GM19025 (cell line): Measurements from ENCODE around the gene HYAL3.
"Not testable (repeated sequence)": the region's sequence is repeated elsewhere in the genome, so short reads cannot be mapped to it uniquely, and the experiment has no call there.

Experiments used
- ATAC-seq: cut with Tn5 transposase; IDR thresholded peaks from one replicate; pipeline ENCODE4 v1.9.1; 2021; ENCODE audit warnings: mild to moderate bottlenecking, low read depth, moderate library complexity; ENCODE audit not compliant: unreplicated experiment

HYAL3 gene

DNA sequence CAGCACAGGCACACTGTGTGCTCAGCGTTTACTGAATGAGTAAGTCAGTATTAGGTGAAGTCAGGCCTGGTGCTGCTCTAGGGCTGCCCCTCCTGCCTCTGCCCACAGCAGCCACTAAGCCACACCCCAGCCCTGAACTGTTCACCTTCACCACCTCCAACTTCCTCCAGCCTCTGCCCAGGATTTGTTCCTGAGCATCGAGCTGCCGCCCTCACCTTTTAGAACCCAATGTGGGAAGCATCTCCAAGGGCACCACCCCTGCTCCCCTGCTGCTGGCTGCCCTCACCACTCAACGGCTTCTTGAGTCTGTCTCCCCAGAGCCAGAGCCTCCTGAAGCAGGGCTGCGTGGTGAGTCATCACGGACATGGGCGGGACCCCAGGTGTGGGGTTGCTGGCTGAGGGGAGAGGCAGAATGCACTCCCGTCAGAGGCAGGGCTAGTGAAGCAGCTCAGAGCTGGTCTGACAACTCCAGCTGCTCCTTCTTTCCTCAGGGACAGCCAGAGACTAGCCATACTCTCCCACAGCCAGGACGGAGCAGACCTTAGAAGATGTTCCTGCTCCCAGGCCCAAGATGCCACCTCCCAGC, 17.5 kb upstream of the HYAL3 start:
- no peak for ATAC-seq

- no peak for ATAC-seq
These were observed 15.6 kb upstream of the HYAL3 start for GRCh38 chr3:50314816-50315215.

DNA sequence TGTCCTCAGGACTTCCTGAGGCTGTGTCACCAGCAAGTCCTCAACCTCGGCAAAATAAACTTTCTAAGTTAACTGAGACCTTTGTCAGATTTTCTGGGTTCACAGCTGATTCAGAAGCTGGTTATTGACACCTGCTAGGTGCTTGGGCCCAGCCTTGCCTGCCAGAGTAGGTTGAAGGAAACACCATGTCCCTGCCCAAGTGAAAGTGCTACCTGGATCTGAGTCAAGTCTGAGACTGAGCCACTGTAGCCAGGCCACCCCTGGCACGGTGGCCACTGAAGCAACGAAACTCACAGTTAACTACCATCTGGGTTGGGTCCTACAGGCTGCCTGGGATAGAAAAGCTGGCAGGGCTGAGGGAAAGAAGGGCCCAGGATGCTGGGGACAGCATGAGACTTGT, 15.1 kb upstream of the HYAL3 start:
- ATAC-seq: no peak

DNA sequence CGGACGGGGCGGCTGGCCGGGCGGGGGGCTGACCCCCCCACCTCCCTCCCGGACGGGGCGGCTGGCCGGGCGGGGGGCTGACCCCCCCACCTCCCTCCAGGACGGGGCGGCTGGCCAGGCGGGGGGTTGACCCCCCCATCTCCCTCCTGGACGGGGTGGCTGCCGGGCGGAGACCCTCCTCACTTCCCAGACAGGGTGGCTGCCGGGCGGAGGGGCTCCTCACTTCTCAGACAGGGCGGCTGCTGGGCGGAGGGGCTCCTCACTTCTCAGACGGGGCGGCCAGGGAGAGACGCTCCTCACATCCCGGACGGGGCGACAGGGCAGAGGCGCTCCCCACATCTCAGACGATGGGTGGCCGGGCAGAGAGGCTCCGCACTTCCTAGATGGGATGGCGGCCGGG, 12.8 kb upstream of the HYAL3 start:
- not testable (repeated sequence) for ATAC-seq

DNA sequence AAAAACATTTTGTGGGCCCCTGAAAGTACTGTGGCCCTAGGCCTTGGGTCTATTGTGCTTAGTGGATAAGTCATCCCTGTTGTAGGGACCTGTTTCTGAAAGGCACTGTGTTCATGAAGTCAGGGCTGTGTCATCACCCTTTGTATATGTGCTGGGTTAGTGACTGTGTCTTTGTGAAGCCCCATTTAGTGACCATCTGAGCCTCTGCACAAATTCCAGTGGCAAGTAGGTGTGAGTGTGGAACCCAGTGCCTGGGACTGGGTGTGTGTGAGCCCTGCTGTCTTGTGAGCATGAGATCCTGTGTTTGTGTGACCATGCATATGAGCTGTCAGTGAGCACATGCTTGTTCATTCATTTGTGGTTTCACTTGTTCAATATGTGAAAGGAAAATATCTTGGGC, 5.4 kb upstream of the HYAL3 start:
- no peak for ATAC-seq

GRCh38 chr3:50303013-50303815, 4.0 kb upstream of the HYAL3 start, which contains the start of gene HYAL1:
HYAL1 (minus strand) TSS chr3:50303574; CDS start chr3:50302956, 618 bp downstream.
- no peak for ATAC-seq

- ATAC-seq: no peak
These were observed 3.1 kb upstream of the HYAL3 start for GRCh38 chr3:50302095-50303012.

GRCh38 chr3:50300681-50301254, 1.6 kb upstream of the HYAL3 start:
- ATAC-seq: no peak

GRCh38 chr3:50299929-50300680, 900 bp upstream of the HYAL3 start:
- ATAC-seq: no peak

GRCh38 chr3:50299638-50299928, 378 bp upstream of the HYAL3 start:
- no peak for ATAC-seq

DNA sequence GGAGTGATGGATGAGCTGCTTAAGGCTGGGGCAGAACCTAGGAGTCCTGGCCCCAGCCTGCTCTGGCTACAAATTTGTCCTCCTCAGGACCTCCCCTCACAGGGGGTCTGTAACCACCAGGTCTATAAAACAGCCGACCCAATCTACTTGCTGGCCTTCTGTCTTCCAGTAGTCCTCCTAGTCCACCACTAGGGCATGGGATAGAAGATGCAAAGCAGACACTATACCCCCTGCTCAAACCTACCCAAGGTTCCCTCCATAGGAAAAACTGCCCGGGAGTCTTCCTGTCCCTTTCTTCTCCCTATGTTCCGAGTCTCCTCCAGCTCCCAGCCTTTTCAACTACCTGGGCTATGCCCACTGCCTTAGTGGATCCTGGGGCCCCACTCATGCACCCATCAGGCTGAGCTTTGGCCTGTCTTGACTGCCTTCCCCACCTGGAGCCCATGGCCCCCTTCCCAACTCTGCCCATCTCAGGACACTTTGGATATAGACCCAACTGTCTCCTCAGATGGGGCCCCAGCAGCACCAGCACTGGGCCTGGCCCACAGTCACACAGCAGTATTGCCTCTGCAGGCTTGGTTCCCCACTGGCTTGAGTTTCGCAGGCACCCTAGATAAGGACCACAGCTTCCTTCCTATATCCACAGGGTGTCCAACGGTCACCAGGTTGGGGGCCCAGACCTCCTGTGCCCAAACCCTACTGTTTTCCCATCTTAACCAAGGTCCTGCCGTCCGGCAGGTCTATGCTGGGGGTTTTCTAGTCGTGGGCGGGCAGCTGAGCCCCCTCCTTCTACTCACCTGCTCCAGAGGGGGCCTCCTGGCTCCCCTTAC, 1.1 kb downstream of the HYAL3 start:
- ATAC-seq: no peak

- ATAC-seq: no peak
These were observed 1.8 kb downstream of the HYAL3 start for GRCh38 chr3:50297384-50297775.

DNA sequence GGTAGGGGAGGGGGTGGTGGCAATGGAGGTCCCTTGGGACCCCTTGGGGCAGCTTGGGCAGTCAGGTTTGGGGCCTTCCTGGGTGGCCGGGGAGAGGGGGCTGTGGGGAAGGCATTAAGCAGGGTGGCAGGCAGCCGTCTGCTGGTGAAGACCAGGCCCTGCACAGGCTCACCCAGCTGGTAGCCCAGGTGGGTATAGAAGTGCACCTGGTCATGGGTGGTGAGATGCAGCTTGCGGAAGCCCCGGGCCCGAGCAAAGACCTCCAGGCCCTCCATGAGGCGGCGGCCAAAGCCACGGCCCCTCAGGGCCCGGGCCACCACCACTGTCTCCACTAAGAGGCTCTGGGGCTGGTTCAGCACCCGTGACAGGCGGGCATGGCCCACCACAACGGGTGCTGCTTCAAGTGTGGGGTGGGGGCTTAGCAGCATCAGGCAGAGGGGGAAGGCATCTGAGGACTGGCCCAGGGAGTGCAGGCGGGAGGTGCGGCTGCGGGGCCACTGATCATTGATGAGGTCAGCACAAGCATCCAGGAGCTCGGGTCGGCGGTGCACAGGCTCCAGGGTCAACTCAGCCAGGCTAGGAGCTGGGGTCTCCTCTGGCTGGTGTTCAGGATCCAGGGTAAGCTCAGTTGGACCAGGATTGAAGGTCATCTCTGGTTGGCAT, 2.4 kb downstream of the HYAL3 start:
- no peak for ATAC-seq

DNA sequence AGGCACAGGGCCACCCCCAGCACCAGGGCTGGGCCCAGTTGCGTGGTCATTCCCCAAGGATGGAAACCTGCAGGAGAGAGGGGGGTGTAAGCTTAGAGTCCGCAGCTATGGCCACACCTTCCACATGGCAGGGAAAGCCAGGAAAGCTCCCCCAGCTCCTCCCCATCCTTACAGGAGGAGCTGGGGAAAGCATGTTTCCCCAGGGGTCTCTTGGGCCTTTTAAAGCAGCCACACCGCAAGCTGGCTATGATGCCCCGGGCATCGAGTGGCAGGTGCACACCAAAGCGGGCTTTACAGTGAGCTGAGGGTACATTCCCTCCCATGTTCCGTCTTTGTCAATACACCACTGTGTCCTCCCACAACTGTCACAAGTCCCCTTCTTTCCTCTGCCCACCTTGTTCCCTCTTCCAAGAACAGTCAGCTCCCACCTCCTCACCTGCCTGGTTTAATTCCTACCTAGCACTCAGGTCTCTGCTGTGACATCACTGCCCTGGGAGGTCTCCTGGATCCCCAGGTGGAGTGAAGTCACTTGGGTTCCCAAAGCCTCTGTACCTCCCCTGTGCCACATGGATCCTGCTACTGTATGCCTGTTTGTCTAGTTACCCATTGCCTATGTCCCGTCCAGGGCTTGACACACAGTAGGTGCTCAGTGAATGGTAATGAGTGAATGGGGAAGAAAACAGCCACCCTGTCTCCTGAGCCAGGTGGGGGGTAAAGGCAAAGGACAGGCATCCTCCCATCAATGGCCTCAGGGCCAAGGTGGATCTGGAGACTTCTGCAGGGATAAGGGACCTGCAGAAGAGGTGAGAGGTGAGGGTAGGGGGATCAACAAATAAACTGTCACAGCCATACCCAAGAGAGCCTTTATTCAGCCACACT, 3.4 kb downstream of the HYAL3 start:
- ATAC-seq: no peak

DNA sequence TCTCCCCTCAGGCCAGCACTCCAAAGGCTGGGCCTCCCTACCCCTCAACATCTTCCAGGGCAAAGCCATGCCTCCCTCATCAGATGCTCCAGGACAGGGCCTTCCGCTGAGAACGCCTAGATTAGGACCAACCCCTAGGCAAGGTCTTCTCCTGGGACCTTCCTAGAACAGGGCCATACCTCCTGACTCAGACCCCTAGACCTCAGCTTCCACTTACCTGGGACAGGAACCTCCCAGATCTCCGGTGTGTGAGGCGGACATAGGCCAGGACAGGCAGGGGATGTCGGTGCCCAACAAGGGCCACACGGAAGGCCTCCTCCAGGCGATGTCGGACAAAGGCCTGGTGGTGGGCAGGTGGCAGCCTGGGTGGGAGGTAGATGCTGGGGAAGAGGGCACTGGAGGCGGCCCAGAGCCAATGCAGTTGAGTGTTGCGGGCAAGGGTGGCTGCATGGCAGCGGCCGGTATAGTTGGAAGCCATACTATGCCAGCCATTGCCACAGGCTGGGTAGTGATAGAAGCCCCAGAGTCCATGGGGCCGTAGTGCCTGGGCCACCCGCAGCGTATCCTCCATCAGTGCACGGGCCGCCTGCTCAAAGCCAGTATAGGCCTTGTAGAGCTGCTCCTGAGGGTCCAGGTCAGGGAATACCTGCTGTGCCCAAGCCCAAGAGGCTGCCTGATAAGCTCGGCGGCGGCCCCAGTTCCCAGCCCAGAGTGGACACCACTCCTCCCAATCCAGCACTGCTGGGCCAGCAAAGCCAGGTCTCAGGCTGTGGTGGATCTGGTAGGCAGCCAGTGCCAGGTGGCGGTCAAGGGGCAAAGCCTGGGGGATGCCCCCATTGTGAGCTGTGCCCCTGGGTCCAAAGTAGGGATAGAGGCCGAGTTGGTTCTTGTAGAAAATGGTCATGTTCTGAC, 4.5 kb downstream of the HYAL3 start:
- ATAC-seq: no peak

DNA sequence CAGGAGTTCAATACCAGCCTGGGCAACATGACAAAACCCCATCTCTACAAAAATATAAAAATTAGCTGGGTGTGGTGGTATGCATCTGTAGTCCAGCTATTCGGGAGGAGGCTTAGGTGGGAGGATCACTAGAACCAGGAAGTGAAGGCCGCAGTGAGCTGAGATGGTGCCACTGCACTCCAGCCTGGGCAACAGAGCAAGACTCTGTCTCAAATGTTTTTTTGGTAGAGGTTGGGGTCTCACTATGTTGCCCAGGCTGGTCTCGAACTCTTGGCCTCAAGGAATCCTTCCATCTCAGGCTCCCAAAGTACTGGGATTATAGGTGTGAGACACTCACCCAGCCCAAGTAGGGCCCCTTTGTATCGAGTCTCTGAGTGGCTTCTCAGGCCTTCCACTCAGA, 5.1 kb downstream of the HYAL3 start:
- no peak for ATAC-seq
